Measurements from ENCODE around the gene CDC14A.

GRCh38 chr1:100565937-100566699, 213.8 kb downstream of the CDC14A start:
- TF ChIP-seq, protein P1, sequence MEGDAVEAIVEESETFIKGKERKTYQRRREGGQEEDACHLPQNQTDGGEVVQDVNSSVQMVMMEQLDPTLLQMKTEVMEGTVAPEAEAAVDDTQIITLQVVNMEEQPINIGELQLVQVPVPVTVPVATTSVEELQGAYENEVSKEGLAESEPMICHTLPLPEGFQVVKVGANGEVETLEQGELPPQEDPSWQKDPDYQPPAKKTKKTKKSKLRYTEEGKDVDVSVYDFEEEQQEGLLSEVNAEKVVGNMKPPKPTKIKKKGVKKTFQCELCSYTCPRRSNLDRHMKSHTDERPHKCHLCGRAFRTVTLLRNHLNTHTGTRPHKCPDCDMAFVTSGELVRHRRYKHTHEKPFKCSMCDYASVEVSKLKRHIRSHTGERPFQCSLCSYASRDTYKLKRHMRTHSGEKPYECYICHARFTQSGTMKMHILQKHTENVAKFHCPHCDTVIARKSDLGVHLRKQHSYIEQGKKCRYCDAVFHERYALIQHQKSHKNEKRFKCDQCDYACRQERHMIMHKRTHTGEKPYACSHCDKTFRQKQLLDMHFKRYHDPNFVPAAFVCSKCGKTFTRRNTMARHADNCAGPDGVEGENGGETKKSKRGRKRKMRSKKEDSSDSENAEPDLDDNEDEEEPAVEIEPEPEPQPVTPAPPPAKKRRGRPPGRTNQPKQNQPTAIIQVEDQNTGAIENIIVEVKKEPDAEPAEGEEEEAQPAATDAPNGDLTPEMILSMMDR (IDR thresholded peaks at IDR 0.05; ENCODE audit: insufficient read depth, low read length, poor library complexity, severe bottlenecking), result no peak
- no peak for TF ChIP-seq EZH2phosphoT487 (conservative IDR thresholded peaks at IDR 0.05; ENCODE audit: low read length)
